Left hindlimb (tissue), 1 donor: ENCODE data around the gene PLCL2.
"Not testable (repeated sequence)": the region's sequence is repeated elsewhere in the genome, so short reads cannot be mapped to it uniquely, and the experiment has no call there.

Experiments used
- DNase-seq: peaks from one replicate; pipeline ENCODE4 v3.0.0-alpha.2; 2018

PLCL2 gene

GRCh38 chr3:17081520-17081919 lies 196.8 kb downstream of the PLCL2 start:
- DNase-seq, result peak; percentile 50

- DNase-seq, result no peak
Observed at GRCh38 chr3:17087509-17087908, 202.8 kb downstream of the PLCL2 start.

- DNase-seq, result no peak
Observed at GRCh38 chr3:17088017-17088416, 203.3 kb downstream of the PLCL2 start.

GRCh38 chr3:17088602-17089313 lies 204.0 kb downstream of the PLCL2 start:
- no peak for DNase-seq

- no peak for DNase-seq
Observed at GRCh38 chr3:17089314-17089700, 204.6 kb downstream of the PLCL2 start.

- DNase-seq, result no peak
Observed at GRCh38 chr3:17090280-17090983, 205.7 kb downstream of the PLCL2 start.

GRCh38 chr3:17091910-17092582 lies 207.3 kb downstream of the PLCL2 start:
- no peak for DNase-seq

GRCh38 chr3:17092583-17092933 lies 207.8 kb downstream of the PLCL2 start:
- no peak for DNase-seq

GRCh38 chr3:17094551-17094950 lies 209.8 kb downstream of the PLCL2 start:
- no peak for DNase-seq

GRCh38 chr3:17103579-17103978 lies 218.8 kb downstream of the PLCL2 start:
- no peak for DNase-seq

- DNase-seq, result not testable (repeated sequence)
Observed at GRCh38 chr3:17106801-17107200, 222.0 kb downstream of the PLCL2 start.

- no peak for DNase-seq
Observed at GRCh38 chr3:17110660-17111396, 226.1 kb downstream of the PLCL2 start.

- no peak for DNase-seq
Observed at GRCh38 chr3:17111586-17111985, 226.8 kb downstream of the PLCL2 start.

- no peak for DNase-seq
Observed at GRCh38 chr3:17115186-17115585, 230.4 kb downstream of the PLCL2 start.

GRCh38 chr3:17116007-17116600 lies 231.3 kb downstream of the PLCL2 start:
- no peak for DNase-seq

GRCh38 chr3:17118771-17119170 lies 234.0 kb downstream of the PLCL2 start:
- no peak for DNase-seq

- no peak for DNase-seq
Observed at GRCh38 chr3:17119201-17120072, 234.7 kb downstream of the PLCL2 start.

- DNase-seq, result no peak
Observed at GRCh38 chr3:17120115-17120514, 235.4 kb downstream of the PLCL2 start.

GRCh38 chr3:17121336-17121735 lies 236.6 kb downstream of the PLCL2 start:
- no peak for DNase-seq

GRCh38 chr3:17122758-17123157 lies 238.0 kb downstream of the PLCL2 start:
- no peak for DNase-seq

GRCh38 chr3:17125738-17126442 lies 241.1 kb downstream of the PLCL2 start:
- DNase-seq, result no peak
